ENCODE measurements around the gene CDK19.
"Not testable (repeated sequence)": the region's sequence is repeated elsewhere in the genome, so short reads cannot be mapped to it uniquely, and the experiment has no call there.

CDK19 gene

DNA sequence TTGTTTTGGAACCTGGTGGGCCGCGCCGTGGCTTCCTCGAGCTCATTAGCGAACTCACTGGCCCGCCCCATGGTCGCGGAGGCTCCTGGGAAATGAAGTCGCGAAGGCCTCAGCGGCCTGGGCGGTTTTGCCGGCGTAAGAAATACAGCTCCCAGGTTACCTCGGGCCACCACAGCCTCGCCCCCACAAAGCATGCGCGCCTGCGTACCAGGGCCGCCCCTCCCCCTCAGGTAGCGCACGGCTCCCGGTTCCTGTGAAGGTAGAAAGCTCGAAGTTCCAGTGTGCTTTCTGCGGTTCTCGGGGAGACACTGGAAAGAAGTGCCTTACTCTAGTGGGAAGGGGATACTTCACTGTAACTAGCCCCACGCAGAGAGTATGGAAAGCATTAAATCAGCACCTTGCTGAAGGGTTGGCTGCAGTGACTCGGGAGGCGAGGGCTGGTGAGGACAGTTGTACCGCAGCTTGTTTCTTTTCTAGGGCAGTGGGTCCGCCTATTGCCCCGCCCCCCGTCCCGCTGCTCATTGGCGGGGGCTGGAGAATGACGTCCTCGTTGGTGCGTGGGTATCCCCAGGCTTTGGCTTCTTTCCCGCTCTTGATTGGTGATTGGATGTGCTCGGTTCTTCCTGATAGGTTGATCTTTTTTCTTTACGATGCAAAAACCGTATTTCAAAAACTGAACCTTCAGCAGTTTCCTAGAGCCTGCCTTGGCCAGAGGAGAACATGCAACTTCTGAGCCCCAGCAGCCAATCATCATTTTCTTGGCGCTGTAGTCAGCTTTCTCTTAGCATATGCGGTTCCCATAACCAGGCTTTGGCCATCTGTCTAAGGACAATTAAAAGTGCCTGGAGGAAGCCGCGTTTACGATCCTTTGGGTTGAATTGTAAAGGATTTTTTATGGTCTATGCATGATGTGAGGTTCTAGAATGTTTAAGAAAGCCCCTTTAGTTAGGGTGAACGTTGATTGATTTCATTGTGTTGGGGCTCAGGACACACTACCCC lies at the start of gene CDK19:
CDK19 (minus strand) TSS at position 59 of the 999 bp plus-strand sequence. CDS start 333 bp downstream, outside the sequence.
- peak; percentile 99 for DNase-seq (ENCODE audit: low read depth)

DNA sequence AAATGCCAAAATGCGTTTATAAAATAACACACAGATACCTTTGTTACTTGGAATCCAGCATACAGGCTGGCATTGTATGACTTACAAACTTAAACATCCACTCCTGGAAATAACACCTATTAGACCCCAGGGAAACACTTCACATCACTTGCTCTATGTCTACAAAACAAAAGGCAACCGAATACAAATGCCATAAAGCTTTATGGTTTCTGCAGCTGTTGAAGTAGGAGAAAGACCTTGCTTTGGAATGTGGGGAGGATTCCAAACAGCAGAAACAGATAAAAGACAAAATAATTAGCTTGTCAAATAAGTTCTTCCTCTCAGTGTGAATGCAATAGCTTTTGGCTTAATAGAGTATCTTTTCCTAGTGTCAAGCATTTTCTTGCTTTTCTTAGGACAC lies 49.6 kb upstream of the CDK19 start:
- no peak for DNase-seq (ENCODE audit: low read depth)

DNA sequence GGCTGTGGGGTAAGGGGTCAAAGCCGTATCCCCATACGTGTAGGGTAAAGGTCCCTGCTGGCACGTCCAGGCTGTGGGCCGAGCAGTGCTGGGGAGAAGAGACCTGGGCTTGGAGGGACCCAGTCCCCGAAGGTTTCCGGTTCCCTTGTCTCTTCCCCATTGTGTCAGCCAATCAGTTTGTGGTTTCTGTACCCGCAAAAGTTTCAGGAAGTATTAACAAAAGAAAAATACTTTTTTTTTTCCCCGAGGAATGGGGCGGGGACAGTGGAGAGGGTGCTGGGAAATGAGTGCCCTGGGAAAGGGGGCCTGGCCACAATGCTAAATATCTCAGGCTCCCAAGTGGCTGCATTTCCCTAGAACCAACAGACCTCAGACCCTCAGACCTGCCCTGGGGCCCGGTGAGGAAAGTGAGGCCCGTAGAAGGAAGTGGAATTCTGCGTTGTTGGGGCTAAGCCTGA lies 44.1 kb upstream of the CDK19 start:
- DNase-seq (ENCODE audit: low read depth), result no peak

DNA sequence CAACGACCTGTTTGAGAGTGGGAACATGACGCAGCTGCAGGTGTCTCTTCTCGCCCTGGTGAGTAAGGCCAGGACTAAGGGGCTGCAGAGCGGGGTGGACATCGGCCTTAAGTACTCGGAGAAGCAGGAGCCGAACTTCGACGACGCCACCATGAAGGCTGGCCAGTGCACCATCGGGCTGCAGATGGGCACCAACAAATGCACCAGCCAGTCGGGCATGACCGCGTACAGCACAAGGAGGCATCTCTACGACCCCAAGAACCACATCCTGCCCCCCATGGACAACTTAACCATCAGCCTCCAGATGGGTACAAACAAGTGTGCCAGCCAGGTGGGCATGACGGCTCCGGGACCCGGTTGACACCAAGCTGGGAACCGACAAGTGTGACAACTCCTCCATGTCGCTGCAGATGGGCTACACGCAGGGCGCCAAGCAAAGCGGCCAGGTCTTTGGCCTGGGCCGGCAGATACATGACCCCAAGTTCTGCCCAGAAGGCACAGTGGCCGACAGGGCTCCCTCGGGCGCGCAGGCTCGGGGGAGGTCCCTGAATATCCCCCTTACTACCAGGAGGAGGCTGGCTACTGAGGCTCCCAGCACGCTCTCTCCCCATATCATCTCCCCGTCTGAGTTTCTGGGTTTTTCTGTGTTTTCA lies 43.4 kb upstream of the CDK19 start:
- DNase-seq (ENCODE audit: low read depth), result no peak

DNA sequence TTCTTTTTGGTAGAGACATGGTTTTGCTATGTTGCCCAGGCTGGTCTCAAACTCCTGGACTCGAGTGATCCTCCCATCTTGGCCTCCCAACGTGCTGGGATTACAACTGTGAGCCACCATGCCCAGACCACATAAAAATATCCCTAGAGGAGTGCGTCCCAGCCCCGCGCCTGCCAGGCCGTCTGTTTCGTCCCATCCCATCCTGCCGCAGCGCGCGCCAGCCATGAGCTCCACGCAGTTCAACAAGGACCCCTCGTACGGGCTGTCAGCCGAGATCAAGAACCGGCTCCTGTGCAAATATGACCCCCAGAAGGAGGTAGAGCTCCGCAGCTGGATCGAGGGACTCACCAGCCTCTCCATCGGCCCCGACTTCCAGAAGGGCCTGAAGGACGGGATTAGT lies 42.7 kb upstream of the CDK19 start:
- no peak for DNase-seq (ENCODE audit: low read depth)

DNA sequence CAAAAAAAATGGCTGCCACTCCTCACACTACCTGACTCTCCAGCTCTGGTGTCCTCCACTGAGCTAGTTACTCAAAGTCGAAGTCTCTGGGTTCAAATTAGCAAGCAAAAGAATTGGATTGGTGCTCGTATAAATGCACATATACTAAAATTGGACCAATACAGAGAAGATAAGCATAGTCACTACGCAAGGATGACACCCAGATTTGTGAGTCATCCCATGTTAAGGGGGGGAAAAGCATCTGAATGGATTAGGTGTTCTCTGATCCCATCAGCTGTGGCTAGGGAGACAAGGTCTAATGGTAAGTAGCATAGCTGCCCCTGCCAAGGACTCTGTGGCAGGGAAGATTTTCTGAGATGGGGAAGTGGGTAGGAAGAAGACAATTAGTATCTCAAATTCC lies 41.0 kb upstream of the CDK19 start:
- DNase-seq (ENCODE audit: low read depth), result no peak

DNA sequence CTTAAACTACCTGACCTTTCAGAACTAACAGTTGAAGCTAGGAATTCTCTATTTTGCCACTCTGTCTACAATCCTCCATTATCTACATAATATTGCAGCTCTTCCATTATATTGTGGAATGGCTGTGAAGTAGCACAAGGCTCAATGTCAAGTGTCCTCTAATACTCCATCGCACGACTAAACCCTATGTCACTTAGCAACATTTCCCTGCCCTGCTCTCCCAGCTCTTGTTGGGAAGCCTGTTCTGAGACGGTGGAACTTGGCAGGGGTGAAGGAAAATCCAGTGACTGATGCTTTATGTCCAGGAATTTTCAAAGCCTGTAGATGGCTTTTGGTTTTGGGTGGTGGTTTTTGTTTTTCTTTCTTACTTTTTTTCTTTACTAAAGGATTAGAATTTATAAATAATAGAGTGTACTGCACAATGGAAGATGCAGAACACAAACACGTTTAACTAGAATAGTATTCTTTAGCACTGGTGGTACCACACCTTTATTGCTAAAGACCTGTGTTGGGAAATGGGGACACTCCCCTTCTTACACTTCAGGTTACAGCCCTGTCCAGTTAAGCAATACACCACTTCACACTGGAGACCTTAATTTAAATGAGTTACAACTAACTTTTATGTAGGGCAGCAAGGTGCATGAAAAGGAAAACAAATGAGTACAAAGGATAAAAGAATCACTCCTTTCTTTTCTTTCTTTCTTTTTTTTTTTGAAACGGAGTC lies 38.6 kb upstream of the CDK19 start:
- no peak for DNase-seq (ENCODE audit: low read depth)

DNA sequence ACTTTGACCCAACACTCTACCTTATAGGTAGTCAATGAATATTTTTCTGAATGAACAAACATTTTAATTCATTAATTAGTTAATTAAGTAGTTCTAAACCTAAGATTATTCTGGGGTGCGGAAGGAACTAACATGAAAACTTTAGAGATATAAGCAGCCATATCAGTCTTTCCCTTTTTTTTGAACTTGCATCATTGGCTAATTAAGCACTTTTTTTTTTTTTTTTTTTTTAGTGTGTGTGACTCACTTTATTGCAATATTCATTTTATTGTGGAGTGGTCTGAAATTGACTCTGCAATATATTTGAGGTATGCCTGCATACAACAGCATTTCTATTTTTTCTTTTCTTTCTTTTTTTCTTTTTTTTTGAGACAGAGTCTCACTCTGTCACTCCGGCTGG lies 37.5 kb upstream of the CDK19 start:
- no peak for DNase-seq (ENCODE audit: low read depth)

DNA sequence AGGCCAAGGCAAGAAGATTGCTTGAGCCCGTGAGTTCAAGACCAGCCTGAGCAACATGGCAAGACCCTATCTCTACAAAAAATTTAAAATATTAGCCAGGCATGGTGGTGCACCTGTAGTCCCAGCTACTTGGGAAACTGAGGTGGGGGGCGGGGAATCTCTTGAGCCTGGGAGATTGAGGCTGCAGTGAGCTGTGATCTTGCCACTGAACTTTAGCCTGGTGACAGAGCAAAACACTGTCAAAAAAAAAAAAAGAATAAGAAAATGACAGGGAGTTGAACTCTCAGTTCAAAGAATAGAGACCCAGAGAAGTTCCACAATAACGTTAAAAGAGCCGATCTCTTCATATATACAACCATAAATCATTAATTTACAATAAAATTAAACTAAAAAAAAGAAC lies 34.5 kb upstream of the CDK19 start:
- no peak for DNase-seq (ENCODE audit: low read depth)

DNA sequence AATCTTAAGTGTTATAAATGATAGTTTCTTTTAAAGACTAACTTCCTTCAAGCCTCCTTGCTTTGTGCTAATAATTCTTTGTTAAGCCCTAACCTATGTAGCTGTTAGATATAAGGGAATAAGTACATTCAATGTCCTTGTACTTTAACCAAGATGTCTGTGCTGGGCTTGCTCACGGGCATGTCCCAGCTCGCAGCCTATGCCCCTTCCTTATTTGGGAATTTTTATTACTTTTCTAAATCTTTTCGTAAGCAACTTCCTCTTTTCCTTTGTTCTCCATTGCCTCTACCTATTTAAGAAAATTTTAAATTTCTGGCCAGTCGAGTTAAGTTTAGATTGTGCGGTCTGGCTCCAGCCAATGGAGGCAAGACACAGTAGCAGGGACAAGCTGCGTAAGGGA lies 26.0 kb upstream of the CDK19 start:
- DNase-seq (ENCODE audit: low read depth), result no peak

DNA sequence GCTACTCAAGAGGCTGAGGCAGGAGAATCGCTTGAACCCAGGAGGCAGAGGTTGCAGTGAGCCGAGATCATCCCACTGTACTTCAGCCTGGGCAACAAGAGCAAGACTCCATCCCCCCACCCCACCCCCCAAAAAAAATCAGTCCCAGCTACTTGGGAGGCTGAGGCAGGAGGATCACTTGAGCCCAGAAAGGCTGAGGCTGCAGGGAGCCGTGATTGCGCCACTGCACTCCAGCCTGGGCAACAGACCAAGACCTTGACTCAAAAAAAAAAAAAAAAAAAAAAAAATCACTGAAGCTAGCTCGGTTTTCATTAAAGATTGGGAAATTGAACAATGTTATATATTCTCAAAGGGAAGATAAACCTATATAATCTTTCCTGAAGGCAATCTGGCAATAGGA lies 20.5 kb upstream of the CDK19 start:
- not testable (repeated sequence) for DNase-seq (ENCODE audit: low read depth)

DNA sequence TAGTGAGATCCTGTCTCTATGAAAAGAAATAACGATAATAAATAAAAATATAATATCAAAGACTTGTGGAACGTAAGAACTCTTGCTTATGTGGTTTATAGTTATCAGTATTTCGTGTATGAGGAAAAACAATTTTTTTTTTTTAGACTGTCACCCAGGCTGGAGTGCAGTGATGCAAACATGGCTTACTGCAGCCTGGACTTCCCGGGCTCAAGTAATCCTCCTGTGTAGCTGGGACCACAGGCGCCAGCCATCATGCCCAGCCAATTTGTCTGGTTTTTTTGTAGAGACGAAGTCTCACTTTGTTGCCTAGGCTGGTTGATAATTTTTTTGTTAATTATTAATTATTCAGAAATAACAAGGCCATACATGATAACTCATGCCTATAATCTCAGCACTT lies 18.6 kb upstream of the CDK19 start:
- no peak for DNase-seq (ENCODE audit: low read depth)

DNA sequence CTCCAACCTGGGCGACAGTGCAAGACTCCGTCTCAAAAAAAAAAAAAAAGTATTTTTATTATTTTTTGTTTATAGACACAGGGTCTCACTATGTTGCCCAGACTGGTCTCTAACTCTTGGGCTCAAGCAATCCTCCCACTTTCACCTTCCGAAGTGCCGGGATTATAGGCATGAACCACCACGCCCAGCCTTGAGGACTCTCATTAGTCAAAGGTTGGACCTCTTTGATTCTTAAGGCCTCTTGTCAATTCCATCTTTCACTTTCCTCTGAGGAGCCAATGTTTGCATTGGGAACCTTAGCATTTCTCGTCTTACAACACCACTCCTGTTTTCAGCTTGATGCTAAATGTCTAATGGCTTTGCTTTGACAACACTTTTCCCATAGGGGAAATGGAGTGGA lies 16.1 kb upstream of the CDK19 start:
- DNase-seq (ENCODE audit: low read depth), result no peak

DNA sequence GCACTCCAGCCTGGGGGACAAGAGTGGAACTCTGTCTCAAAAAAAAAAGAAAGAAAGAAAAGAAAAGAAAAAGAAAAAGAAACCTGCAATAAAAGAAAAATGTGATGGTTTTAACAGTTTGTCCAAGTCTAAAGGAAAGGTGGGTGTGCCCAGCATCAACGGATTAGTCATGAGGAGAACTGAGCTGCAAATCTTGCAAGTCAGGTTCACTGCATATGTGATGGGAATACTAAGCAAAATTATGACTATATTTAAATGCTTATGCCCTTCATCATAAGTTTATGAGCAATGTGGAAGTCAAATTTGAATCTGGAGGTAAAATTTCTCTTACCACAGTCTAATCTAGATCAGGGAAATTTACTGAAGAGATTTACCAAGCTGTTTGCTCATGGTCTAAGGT lies 13.1 kb upstream of the CDK19 start:
- no peak for DNase-seq (ENCODE audit: low read depth)

DNA sequence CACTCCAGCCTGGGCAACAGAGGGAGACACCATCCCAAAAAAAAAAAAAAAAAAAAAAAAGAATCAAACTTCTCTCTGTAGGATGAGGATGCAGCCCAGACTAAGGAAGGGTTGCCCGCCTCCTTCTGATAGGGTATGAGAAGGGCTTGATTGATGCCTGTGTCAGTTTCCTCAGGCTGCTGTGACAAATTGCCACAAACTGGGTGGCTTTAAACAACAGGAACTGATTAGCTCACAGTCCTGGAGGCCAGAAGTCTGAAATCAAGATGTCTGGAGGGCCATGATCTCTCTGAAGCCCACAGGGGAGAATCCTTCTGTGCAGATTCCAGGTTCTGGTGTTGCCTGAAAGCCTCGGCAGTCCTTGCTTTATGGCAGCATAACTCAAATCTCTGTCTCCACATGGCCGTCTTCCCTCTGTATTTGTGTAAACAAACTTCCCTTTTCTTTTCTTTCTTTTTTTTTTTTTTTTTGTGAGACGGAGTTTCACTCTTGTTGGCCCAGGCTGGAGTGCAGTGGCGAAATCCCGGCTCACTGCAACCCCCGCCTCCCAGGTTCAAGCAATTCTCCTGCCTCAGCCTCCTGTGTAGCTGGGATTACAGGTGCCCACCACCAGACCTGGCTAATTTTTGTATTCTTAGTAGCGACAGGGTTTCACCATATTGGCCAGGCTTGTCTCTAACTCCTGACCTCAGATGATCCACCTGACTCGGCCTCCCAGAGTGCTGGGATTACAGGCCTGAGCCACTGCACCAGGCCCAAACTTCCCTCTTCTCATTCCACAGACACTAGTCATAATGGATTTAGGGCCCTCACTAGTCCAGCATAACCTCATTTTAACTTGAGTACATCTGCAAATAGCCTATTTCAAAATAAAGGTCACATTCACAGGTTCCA lies 11.2 kb upstream of the CDK19 start:
- no peak for DNase-seq (ENCODE audit: low read depth)

DNA sequence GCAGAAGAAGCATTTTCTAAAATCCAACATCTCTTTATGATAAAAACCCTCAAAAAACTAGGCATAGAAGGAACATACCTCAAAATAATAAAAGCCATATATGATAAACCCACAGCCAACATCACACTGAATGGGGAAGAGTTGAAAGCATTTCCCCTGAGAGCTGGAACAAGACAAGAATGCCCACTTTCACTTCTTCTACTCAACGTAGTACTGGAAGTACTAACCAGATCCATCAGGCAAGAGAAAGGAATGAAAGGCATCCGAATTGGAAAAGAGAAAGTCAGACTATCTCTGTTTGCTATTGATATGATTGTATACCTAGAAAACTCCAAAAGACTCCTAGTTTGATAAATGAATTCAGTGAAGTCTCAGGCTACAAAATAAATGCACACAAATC lies 7.9 kb upstream of the CDK19 start:
- no peak for DNase-seq (ENCODE audit: low read depth)

DNA sequence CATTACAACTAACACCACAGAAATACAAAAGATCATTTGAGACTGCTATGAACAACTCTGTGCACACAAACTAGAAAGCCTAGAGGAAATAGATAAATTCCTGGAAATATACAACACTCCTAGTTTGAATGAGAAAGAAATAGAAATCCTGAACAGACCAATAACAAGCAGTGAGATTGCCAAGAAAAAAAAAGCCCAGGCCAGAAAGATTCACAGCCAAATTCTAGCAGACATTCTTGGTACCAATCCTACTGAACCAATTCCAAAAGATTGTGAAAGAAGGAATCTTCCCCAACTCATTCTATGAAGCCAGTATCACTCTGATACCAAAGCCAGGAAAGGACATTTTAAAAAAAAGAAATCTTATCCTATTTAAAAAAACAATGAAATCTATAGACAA lies 7.0 kb upstream of the CDK19 start:
- DNase-seq (ENCODE audit: low read depth), result no peak

DNA sequence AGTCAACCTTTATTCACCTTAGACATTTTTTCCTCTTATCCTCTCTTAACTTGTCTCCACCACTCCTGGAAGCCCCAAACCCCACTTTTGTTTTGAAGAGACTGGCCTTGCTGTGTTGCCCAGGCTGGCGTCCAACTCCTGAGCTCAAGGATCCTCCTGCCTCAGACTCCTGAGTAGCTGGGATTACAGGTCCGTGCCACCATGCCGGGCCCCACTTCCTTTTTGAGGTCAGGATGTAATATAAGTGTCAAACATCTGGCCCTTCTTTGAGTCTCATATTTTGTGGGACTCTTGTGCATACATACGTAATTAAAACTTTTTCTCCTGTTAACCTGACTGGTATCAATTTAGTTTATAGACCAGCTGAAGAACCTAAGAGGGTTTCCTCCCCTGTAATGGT lies 1.4 kb upstream of the CDK19 start:
- no peak for DNase-seq (ENCODE audit: low read depth)

DNA sequence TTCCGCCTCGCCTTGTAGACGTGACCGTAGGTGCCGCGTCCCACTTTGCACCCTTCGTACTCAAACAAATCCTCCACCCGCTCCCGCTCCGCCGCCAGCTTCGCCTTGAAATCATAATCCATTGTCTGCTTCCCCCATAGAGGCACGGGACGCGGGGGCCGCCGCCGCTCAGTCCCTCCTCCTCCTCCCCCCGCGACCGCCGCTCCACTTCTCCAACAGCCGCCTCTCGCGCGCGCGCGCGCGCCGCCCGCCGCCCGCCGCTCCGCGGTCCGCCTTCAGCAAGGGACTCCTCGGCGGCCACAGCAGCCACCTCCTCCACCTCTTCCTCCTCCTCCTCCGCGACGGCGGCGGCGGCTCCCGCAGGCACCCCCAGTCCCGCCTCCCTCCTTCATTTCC lies 256 bp downstream of the CDK19 start:
- DNase-seq (ENCODE audit: low read depth), result peak; percentile 29

DNA sequence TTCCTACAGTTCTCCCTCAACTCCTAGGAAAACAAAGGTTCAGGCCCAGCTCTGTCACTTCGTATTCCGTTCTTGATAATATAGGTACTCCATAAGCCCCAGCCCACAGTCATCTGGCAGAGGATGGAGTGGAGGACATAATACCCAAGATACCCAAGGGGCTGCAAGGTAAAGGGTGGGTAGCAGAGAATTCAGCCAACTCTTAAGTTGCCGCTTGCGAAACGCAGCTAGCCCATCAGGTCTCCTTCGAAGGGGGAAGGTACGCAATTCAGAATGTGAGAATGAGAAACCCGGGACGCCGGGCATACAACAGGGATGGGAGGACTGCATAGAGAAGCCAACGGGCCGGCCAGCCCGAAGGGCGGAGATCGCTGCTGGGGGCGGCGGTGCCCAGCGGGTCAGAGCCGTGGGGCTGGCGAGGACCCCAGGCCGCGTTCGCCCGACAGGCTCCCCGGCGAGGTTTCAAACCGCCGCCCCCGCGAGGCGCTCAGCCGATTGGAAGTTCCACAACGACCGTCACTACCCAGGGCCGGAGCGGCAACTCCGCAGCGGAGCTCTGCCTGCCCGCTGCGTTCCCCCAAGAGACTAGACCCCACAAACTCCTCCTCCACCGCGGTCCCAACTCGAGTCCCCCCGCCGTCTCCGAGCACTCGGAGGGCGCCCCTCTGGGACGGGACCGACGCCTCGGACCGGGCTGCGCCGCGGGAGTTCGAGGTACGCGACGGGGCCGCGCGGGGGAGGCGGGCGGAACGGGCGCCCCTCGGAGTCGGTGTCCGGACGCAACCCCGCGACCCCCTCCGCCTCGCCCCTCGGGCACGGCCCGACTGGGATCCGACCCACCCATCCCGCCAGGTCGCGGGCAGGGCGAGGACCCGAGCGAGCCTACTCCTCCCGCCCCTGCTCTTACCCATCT lies 911 bp downstream of the CDK19 start:
- peak; percentile 12 for DNase-seq (ENCODE audit: low read depth)
